ENCODE measurements around the gene ABCG8.

Gene ABCG8

GRCh38 chr2:43838560-43839267 is at the start of gene ABCG8, which contains the start of gene ABCG5:
TSS of gene ABCG8 (plus strand) at chr2:43838971. CDS start at chr2:43839054, 83 bp downstream.
TSS of gene ABCG5 (minus strand) at chr2:43838839. CDS start at chr2:43838679, 160 bp downstream.
- DNase-seq (ENCODE audit: low read depth), result no peak

GRCh38 chr2:43790147-43790546 is 48.6 kb upstream of the ABCG8 start:
- DNase-seq (ENCODE audit: low read depth), result peak; percentile 45

GRCh38 chr2:43791035-43791765 is 47.6 kb upstream of the ABCG8 start:
- DNase-seq (ENCODE audit: low read depth), result no peak

- no peak for DNase-seq (ENCODE audit: low read depth)
These were observed 46.1 kb upstream of the ABCG8 start for GRCh38 chr2:43792653-43793052.

- DNase-seq (ENCODE audit: low read depth), result no peak
These were observed 43.8 kb upstream of the ABCG8 start for GRCh38 chr2:43794956-43795355.

- DNase-seq (ENCODE audit: low read depth), result no peak
These were observed 42.6 kb upstream of the ABCG8 start for GRCh38 chr2:43796206-43796605.

- no peak for DNase-seq (ENCODE audit: low read depth)
These were observed 40.5 kb upstream of the ABCG8 start for GRCh38 chr2:43798300-43798699.

GRCh38 chr2:43800894-43801293 is 37.9 kb upstream of the ABCG8 start:
- no peak for DNase-seq (ENCODE audit: low read depth)

- no peak for DNase-seq (ENCODE audit: low read depth)
These were observed 36.6 kb upstream of the ABCG8 start for GRCh38 chr2:43802135-43802534.

GRCh38 chr2:43803113-43803512 is 35.7 kb upstream of the ABCG8 start:
- DNase-seq (ENCODE audit: low read depth), result no peak

GRCh38 chr2:43806719-43807031 is 32.1 kb upstream of the ABCG8 start:
- DNase-seq (ENCODE audit: low read depth), result no peak

GRCh38 chr2:43810452-43810851 is 28.3 kb upstream of the ABCG8 start:
- no peak for DNase-seq (ENCODE audit: low read depth)

GRCh38 chr2:43810888-43811287 is 27.9 kb upstream of the ABCG8 start:
- DNase-seq (ENCODE audit: low read depth), result no peak

GRCh38 chr2:43812006-43812405 is 26.8 kb upstream of the ABCG8 start:
- no peak for DNase-seq (ENCODE audit: low read depth)

GRCh38 chr2:43812947-43813346 is 25.8 kb upstream of the ABCG8 start:
- DNase-seq (ENCODE audit: low read depth), result no peak

GRCh38 chr2:43814711-43815110 is 24.1 kb upstream of the ABCG8 start:
- no peak for DNase-seq (ENCODE audit: low read depth)

GRCh38 chr2:43818761-43819160 is 20.0 kb upstream of the ABCG8 start:
- peak; percentile 21 for DNase-seq (ENCODE audit: low read depth)

GRCh38 chr2:43819491-43820163 is 19.1 kb upstream of the ABCG8 start:
- no peak for DNase-seq (ENCODE audit: low read depth)

GRCh38 chr2:43822839-43823238 is 15.9 kb upstream of the ABCG8 start:
- no peak for DNase-seq (ENCODE audit: low read depth)

- no peak for DNase-seq (ENCODE audit: low read depth)
These were observed 15.0 kb upstream of the ABCG8 start for GRCh38 chr2:43823751-43824150.

GRCh38 chr2:43824512-43824911 is 14.3 kb upstream of the ABCG8 start:
- DNase-seq (ENCODE audit: low read depth), result no peak

- DNase-seq (ENCODE audit: low read depth), result no peak
These were observed 13.7 kb upstream of the ABCG8 start for GRCh38 chr2:43824951-43825493.

- no peak for DNase-seq (ENCODE audit: low read depth)
These were observed 12.9 kb upstream of the ABCG8 start for GRCh38 chr2:43825841-43826240.

Measured in stromal cell of bone marrow (primary cell).